NOMO-1 treated with DMSO at 0.1 percent for 48 hours (cell line): ENCODE measurements around the gene TMBIM4.
"Not testable (repeated sequence)": the region's sequence is repeated elsewhere in the genome, so short reads cannot be mapped to it uniquely, and the experiment has no call there.

Experiments
- DNase-seq: peaks from one replicate; lab custom pipeline; 2025; ENCODE audit not compliant: unreplicated experiment; lab: John Stamatoyannopoulos, UW

TMBIM4 gene

GRCh38 chr12:66187036-66187435 lies 17.2 kb upstream of the TMBIM4 start:
- no peak for DNase-seq

- not testable (repeated sequence) for DNase-seq
Measured at GRCh38 chr12:66184822-66185221, 15.0 kb upstream of the TMBIM4 start.

- DNase-seq, result no peak
Measured at GRCh38 chr12:66182956-66183355, 13.2 kb upstream of the TMBIM4 start.

- no peak for DNase-seq
Measured at GRCh38 chr12:66176105-66176900, 6.5 kb upstream of the TMBIM4 start.

- DNase-seq, result not testable (repeated sequence)
Measured at GRCh38 chr12:66174391-66175325, 4.9 kb upstream of the TMBIM4 start.

- no peak for DNase-seq
Measured at GRCh38 chr12:66170606-66171005, 810 bp upstream of the TMBIM4 start.

GRCh38 chr12:66168410-66168809 lies 1.4 kb downstream of the TMBIM4 start:
- DNase-seq, result no peak

- DNase-seq, result no peak
Measured at GRCh38 chr12:66166561-66166960, 3.2 kb downstream of the TMBIM4 start.

- no peak for DNase-seq
Measured at GRCh38 chr12:66165141-66165540, 4.7 kb downstream of the TMBIM4 start.

GRCh38 chr12:66164349-66164821 lies 5.4 kb downstream of the TMBIM4 start:
- no peak for DNase-seq

GRCh38 chr12:66163289-66163688 lies 6.5 kb downstream of the TMBIM4 start:
- no peak for DNase-seq

GRCh38 chr12:66162701-66163100 lies 7.1 kb downstream of the TMBIM4 start:
- DNase-seq, result no peak

- DNase-seq, result no peak
Measured at GRCh38 chr12:66160704-66161103, 9.1 kb downstream of the TMBIM4 start.

GRCh38 chr12:66159123-66159522 lies 10.7 kb downstream of the TMBIM4 start:
- DNase-seq, result no peak

- DNase-seq, result no peak
Measured at GRCh38 chr12:66156654-66157053, 13.1 kb downstream of the TMBIM4 start.

- DNase-seq, result no peak
Measured at GRCh38 chr12:66154776-66155175, 15.0 kb downstream of the TMBIM4 start.

- no peak for DNase-seq
Measured at GRCh38 chr12:66152732-66153131, 17.1 kb downstream of the TMBIM4 start.

GRCh38 chr12:66149702-66150398 lies 19.9 kb downstream of the TMBIM4 start:
- peak; percentile 86 for DNase-seq

GRCh38 chr12:66144791-66145754 lies 24.7 kb downstream of the TMBIM4 start:
- DNase-seq, result peak; percentile 94

GRCh38 chr12:66143868-66144267 lies 25.9 kb downstream of the TMBIM4 start:
- DNase-seq, result no peak
